ENCODE measurements around the gene AKT2. TPM values are rescaled to one million over a fixed set of nuclear protein-coding genes. Genes with fewer than 3 reads are reported as not detected.

The AKT2 gene
- total RNA-seq, 2 experiments from 2014 or later = 152 to 159 TPM

GRCh38 chr19:40243181-40243580 lies 42.0 kb downstream of the AKT2 start:
- H3K9me3 Mint-ChIP-seq = no peaks in the 10 kb centered on the region
- intact Hi-C loops (cut with micrococcal nuclease) = no loop called here
- no peak for DNase-seq
- H3K27me3 Mint-ChIP-seq (ENCODE audit: low read depth) = no peaks in the 10 kb centered on the region
- peaks cover 3% of the 10 kb centered on the region for H3K4me1 Mint-ChIP-seq (ENCODE audit: low read depth)
- H3K36me3 Mint-ChIP-seq (ENCODE audit: low read depth) = peaks cover 6% of the 10 kb centered on the region
- no peak overlapping the region for H3K4me3 Mint-ChIP-seq
- CTCF ChIA-PET = no interaction called here
- no peak overlapping the region for H3K27ac Mint-ChIP-seq

GRCh38 chr19:40242480-40242879 lies 42.7 kb downstream of the AKT2 start:
- H3K4me3 Mint-ChIP-seq = no peak overlapping the region
- H3K9me3 Mint-ChIP-seq = no peaks in the 10 kb centered on the region
- no peaks in the 10 kb centered on the region for H3K27me3 Mint-ChIP-seq (ENCODE audit: low read depth)
- intact Hi-C loops (cut with micrococcal nuclease) = no loop called here
- DNase-seq = no peak
- H3K4me1 Mint-ChIP-seq (ENCODE audit: low read depth) = peaks cover 3% of the 10 kb centered on the region
- H3K36me3 Mint-ChIP-seq (ENCODE audit: low read depth) = peaks cover 8% of the 10 kb centered on the region
- CTCF ChIA-PET = no interaction called here
- no peak overlapping the region for H3K27ac Mint-ChIP-seq

- no peaks in the 10 kb centered on the region for H3K27me3 Mint-ChIP-seq (ENCODE audit: low read depth)
- H3K4me1 Mint-ChIP-seq (ENCODE audit: low read depth) = peaks cover 3% of the 10 kb centered on the region
Measured at GRCh38 chr19:40241809-40242384, 43.2 kb downstream of the AKT2 start.

GRCh38 chr19:40241125-40241808 lies 43.9 kb downstream of the AKT2 start:
- Mint-ChIP-seq H3K36me3 (ENCODE audit: low read depth) (peaks cover 10% of the 10 kb centered on the region), H3K4me1 (ENCODE audit: low read depth) (peaks cover under 1% of the 10 kb centered on the region), H3K27ac (no peak overlapping the region), H3K4me3 (no peak overlapping the region), H3K9me3 (no peaks in the 10 kb centered on the region), H3K27me3 (ENCODE audit: low read depth) (no peaks in the 10 kb centered on the region)
- CTCF ChIA-PET = interaction anchor here (0.6 kb wide), 1 partner anchor 88 kb away, joined by 6 read pairs; no protein-coding TSS in a partner anchor
- no peak for DNase-seq
- intact Hi-C loops (cut with micrococcal nuclease) = no loop called here

More at GRCh38 chr19:40241809-40242384, 43.2 kb downstream of the AKT2 start:
- intact Hi-C loops (cut with micrococcal nuclease) = no loop called here
- no peak for DNase-seq
- CTCF ChIA-PET = interaction anchor here (0.6 kb wide), 1 partner anchor 89 kb away, joined by 6 read pairs; no protein-coding TSS in a partner anchor
- Mint-ChIP-seq H3K4me3 (no peak overlapping the region), H3K27ac (no peak overlapping the region), H3K36me3 (ENCODE audit: low read depth) (peaks cover 10% of the 10 kb centered on the region), H3K9me3 (no peaks in the 10 kb centered on the region)

- H3K9me3 Mint-ChIP-seq = no peaks in the 10 kb centered on the region
- no peaks in the 10 kb centered on the region for H3K4me1 Mint-ChIP-seq (ENCODE audit: low read depth)
- no peak for DNase-seq
- H3K27ac Mint-ChIP-seq = no peak overlapping the region
- no peak overlapping the region for H3K4me3 Mint-ChIP-seq
- CTCF ChIA-PET = no interaction called here
- intact Hi-C loops (cut with micrococcal nuclease) = no loop called here
- H3K27me3 Mint-ChIP-seq (ENCODE audit: low read depth) = no peaks in the 10 kb centered on the region
- H3K36me3 Mint-ChIP-seq (ENCODE audit: low read depth) = peaks cover 10% of the 10 kb centered on the region
Measured at GRCh38 chr19:40240332-40240731, 44.8 kb downstream of the AKT2 start.

GRCh38 chr19:40239415-40240226 lies 45.5 kb downstream of the AKT2 start:
- intact Hi-C loops (cut with micrococcal nuclease) = no loop called here
- no peak overlapping the region for H3K4me3 Mint-ChIP-seq
- H3K27ac Mint-ChIP-seq = no peak overlapping the region
- no peaks in the 10 kb centered on the region for H3K9me3 Mint-ChIP-seq
- H3K27me3 Mint-ChIP-seq (ENCODE audit: low read depth) = no peaks in the 10 kb centered on the region
- DNase-seq = no peak
- peaks cover 10% of the 10 kb centered on the region for H3K36me3 Mint-ChIP-seq (ENCODE audit: low read depth)
- CTCF ChIA-PET = no interaction called here
- H3K4me1 Mint-ChIP-seq (ENCODE audit: low read depth) = no peaks in the 10 kb centered on the region

GRCh38 chr19:40238775-40239174 lies 46.4 kb downstream of the AKT2 start:
- intact Hi-C loops (cut with micrococcal nuclease) = no loop called here
- no peaks in the 10 kb centered on the region for H3K9me3 Mint-ChIP-seq
- no peak for DNase-seq
- no peaks in the 10 kb centered on the region for H3K27me3 Mint-ChIP-seq (ENCODE audit: low read depth)
- H3K36me3 Mint-ChIP-seq (ENCODE audit: low read depth) = peaks cover 8% of the 10 kb centered on the region
- H3K4me1 Mint-ChIP-seq (ENCODE audit: low read depth) = no peaks in the 10 kb centered on the region
- no peak overlapping the region for H3K4me3 Mint-ChIP-seq
- H3K27ac Mint-ChIP-seq = no peak overlapping the region
- CTCF ChIA-PET = no interaction called here

- Mint-ChIP-seq H3K4me3 (no peak overlapping the region), H3K27ac (no peak overlapping the region), H3K27me3 (ENCODE audit: low read depth) (no peaks in the 10 kb centered on the region), H3K4me1 (ENCODE audit: low read depth) (no peaks in the 10 kb centered on the region), H3K36me3 (ENCODE audit: low read depth) (peaks cover 8% of the 10 kb centered on the region), H3K9me3 (no peaks in the 10 kb centered on the region)
- intact Hi-C loops (cut with micrococcal nuclease) = no loop called here
- no peak for DNase-seq
- CTCF ChIA-PET = no interaction called here
Measured at GRCh38 chr19:40237791-40238190, 47.4 kb downstream of the AKT2 start.

- Mint-ChIP-seq H3K27me3 (ENCODE audit: low read depth) (no peaks in the 10 kb centered on the region), H3K4me1 (ENCODE audit: low read depth) (no peaks in the 10 kb centered on the region), H3K36me3 (ENCODE audit: low read depth) (peaks cover 8% of the 10 kb centered on the region), H3K9me3 (no peaks in the 10 kb centered on the region), H3K27ac (no peak overlapping the region), H3K4me3 (no peak overlapping the region)
- intact Hi-C loops (cut with micrococcal nuclease) = no loop called here
- DNase-seq = no peak
- CTCF ChIA-PET = interaction anchor here (0.7 kb wide), 1 partner anchor 69 kb away, joined by 3 read pairs; no protein-coding TSS in a partner anchor
Measured at GRCh38 chr19:40236366-40236765, 48.8 kb downstream of the AKT2 start.

- Mint-ChIP-seq H3K9me3 (no peaks in the 10 kb centered on the region), H3K4me1 (ENCODE audit: low read depth) (no peaks in the 10 kb centered on the region), H3K4me3 (no peak overlapping the region), H3K27me3 (ENCODE audit: low read depth) (no peaks in the 10 kb centered on the region), H3K36me3 (ENCODE audit: low read depth) (peaks cover 6% of the 10 kb centered on the region), H3K27ac (no peak overlapping the region)
- CTCF ChIA-PET = interaction anchor here (0.7 kb wide), 1 partner anchor 69 kb away, joined by 3 read pairs; no protein-coding TSS in a partner anchor
- intact Hi-C loops (cut with micrococcal nuclease) = no loop called here
- DNase-seq = no peak
Measured at GRCh38 chr19:40236026-40236355, 49.2 kb downstream of the AKT2 start.

GRCh38 chr19:40235238-40236025 lies 49.7 kb downstream of the AKT2 start:
- DNase-seq = no peak
- CTCF ChIA-PET = interaction anchor here (1.0 kb wide), 1 partner anchor 95 kb away, joined by 3 read pairs; no protein-coding TSS in a partner anchor
- Mint-ChIP-seq H3K27me3 (ENCODE audit: low read depth) (no peaks in the 10 kb centered on the region), H3K36me3 (ENCODE audit: low read depth) (peaks cover 6% of the 10 kb centered on the region), H3K9me3 (no peaks in the 10 kb centered on the region), H3K4me3 (no peak overlapping the region), H3K27ac (no peak overlapping the region), H3K4me1 (ENCODE audit: low read depth) (no peaks in the 10 kb centered on the region)
- intact Hi-C loops (cut with micrococcal nuclease) = no loop called here
